ENCODE measurements around the gene SYT9. TPM values are rescaled to one million over a fixed set of nuclear protein-coding genes. Genes with fewer than 3 reads are reported as not detected.

The SYT9 gene
- total and polyA plus RNA-seq, 2 of the 8 experiments (the other 6 are each of a cell fraction or from before 2014, with no cell fraction given), result 1.5 to 2.9 TPM

DNA sequence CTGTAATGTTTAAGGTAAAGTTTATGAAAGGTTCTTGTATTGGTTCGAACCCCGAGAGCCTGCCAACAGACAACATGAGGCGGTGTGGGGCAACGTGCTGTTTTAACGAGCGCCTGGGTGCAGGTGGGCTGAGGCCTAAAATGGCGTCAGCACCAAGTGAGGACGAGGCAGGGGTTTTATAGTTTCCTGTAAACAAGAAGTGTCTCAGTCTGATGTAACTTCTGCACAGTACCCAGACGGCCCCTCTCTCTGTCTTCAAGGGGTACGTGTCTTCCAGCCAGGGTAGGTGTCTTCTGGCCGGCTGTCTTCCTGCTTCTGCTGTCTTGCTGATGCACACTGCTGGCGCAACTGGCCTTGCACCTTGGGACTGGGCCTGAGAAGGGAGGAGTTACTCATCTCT is 264.8 kb downstream of the SYT9 start (continued):
- TF ChIP-seq NANOG (IDR thresholded peaks at IDR 0.05; ENCODE audit: insufficient read depth, low read depth, low read length, poor library complexity, severe bottlenecking) (no peak), JUND (IDR thresholded peaks at IDR 0.05; ENCODE audit: low read length) (no peak), CBX8 (IDR thresholded peaks at IDR 0.05; ENCODE audit: borderline replicate concordance, low read depth, low read length) (no peak), BCL11A (IDR thresholded peaks at IDR 0.05; ENCODE audit: low read depth in 2 of 2, low read length in 2 of 2) (no peak), HDAC6 (IDR thresholded peaks at IDR 0.05; ENCODE audit: low read depth, low read length) (no peak)
- TF ChIP-seq, protein P1, sequence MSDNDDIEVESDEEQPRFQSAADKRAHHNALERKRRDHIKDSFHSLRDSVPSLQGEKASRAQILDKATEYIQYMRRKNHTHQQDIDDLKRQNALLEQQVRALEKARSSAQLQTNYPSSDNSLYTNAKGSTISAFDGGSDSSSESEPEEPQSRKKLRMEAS (IDR thresholded peaks at IDR 0.05), result no peak
- TF ChIP-seq, protein P2, sequence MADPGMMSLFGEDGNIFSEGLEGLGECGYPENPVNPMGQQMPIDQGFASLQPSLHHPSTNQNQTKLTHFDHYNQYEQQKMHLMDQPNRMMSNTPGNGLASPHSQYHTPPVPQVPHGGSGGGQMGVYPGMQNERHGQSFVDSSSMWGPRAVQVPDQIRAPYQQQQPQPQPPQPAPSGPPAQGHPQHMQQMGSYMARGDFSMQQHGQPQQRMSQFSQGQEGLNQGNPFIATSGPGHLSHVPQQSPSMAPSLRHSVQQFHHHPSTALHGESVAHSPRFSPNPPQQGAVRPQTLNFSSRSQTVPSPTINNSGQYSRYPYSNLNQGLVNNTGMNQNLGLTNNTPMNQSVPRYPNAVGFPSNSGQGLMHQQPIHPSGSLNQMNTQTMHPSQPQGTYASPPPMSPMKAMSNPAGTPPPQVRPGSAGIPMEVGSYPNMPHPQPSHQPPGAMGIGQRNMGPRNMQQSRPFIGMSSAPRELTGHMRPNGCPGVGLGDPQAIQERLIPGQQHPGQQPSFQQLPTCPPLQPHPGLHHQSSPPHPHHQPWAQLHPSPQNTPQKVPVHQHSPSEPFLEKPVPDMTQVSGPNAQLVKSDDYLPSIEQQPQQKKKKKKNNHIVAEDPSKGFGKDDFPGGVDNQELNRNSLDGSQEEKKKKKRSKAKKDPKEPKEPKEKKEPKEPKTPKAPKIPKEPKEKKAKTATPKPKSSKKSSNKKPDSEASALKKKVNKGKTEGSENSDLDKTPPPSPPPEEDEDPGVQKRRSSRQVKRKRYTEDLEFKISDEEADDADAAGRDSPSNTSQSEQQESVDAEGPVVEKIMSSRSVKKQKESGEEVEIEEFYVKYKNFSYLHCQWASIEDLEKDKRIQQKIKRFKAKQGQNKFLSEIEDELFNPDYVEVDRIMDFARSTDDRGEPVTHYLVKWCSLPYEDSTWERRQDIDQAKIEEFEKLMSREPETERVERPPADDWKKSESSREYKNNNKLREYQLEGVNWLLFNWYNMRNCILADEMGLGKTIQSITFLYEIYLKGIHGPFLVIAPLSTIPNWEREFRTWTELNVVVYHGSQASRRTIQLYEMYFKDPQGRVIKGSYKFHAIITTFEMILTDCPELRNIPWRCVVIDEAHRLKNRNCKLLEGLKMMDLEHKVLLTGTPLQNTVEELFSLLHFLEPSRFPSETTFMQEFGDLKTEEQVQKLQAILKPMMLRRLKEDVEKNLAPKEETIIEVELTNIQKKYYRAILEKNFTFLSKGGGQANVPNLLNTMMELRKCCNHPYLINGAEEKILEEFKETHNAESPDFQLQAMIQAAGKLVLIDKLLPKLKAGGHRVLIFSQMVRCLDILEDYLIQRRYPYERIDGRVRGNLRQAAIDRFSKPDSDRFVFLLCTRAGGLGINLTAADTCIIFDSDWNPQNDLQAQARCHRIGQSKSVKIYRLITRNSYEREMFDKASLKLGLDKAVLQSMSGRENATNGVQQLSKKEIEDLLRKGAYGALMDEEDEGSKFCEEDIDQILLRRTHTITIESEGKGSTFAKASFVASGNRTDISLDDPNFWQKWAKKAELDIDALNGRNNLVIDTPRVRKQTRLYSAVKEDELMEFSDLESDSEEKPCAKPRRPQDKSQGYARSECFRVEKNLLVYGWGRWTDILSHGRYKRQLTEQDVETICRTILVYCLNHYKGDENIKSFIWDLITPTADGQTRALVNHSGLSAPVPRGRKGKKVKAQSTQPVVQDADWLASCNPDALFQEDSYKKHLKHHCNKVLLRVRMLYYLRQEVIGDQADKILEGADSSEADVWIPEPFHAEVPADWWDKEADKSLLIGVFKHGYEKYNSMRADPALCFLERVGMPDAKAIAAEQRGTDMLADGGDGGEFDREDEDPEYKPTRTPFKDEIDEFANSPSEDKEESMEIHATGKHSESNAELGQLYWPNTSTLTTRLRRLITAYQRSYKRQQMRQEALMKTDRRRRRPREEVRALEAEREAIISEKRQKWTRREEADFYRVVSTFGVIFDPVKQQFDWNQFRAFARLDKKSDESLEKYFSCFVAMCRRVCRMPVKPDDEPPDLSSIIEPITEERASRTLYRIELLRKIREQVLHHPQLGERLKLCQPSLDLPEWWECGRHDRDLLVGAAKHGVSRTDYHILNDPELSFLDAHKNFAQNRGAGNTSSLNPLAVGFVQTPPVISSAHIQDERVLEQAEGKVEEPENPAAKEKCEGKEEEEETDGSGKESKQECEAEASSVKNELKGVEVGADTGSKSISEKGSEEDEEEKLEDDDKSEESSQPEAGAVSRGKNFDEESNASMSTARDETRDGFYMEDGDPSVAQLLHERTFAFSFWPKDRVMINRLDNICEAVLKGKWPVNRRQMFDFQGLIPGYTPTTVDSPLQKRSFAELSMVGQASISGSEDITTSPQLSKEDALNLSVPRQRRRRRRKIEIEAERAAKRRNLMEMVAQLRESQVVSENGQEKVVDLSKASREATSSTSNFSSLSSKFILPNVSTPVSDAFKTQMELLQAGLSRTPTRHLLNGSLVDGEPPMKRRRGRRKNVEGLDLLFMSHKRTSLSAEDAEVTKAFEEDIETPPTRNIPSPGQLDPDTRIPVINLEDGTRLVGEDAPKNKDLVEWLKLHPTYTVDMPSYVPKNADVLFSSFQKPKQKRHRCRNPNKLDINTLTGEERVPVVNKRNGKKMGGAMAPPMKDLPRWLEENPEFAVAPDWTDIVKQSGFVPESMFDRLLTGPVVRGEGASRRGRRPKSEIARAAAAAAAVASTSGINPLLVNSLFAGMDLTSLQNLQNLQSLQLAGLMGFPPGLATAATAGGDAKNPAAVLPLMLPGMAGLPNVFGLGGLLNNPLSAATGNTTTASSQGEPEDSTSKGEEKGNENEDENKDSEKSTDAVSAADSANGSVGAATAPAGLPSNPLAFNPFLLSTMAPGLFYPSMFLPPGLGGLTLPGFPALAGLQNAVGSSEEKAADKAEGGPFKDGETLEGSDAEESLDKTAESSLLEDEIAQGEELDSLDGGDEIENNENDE (IDR thresholded peaks at IDR 0.05; ENCODE audit: insufficient replicate concordance, low read length), result no peak

Data from H1 (cell line).